Esophagus squamous epithelium (tissue), 5 donors: ENCODE results near the gene NAP1L5. TPM values are rescaled to one million over a fixed set of nuclear protein-coding genes. Genes with fewer than 3 reads are reported as not detected.

Source experiments
- DNase-seq: peaks from one replicate; lab custom pipeline; 2025; lab: John Stamatoyannopoulos, UW
- H3K27ac ChIP-seq, 4 donors: fragments of 200-600 bp; sonication (generic); one replicate each; pipeline ENCODE4 v1.5.1; 2016 to 2019; ENCODE audit warnings: mild to moderate bottlenecking in 1 of 4
- H3K27me3 ChIP-seq, 4 donors: fragments of 200-600 bp; sonication (generic); 1 replicate in 3 of 4; 2 replicates in 1 of 4; pipeline versions ENCODE4 v1.5.1 to v1.6.0; 2017 to 2021; ENCODE audit warnings: antibody characterized with exemption in 1 of 4
- H3K36me3 ChIP-seq, 3 donors: fragments of 200-600 bp; sonication (generic); one replicate each; pipeline ENCODE4 v1.5.1; 2016 to 2019
- H3K4me1 ChIP-seq, 3 donors: fragments of 200-600 bp; sonication (generic); one replicate each; pipeline ENCODE4 v1.5.1; 2017 to 2019
- H3K4me3 ChIP-seq, 4 donors: fragments of 200-600 bp; sonication (generic); 1 replicate in 3 of 4; 2 replicates in 1 of 4; pipeline ENCODE4 v1.5.1; 2016 to 2019; ENCODE audit warnings: mild to moderate bottlenecking in 2 of 4, moderate library complexity in 1 of 4
- H3K9me3 ChIP-seq, 3 donors: fragments of 200-600 bp; sonication (generic); one replicate each; pipeline ENCODE4 v1.5.1; 2016 to 2019
- CTCF ChIP-seq, 6 experiments: fragments of 450-650 bp in 4 of 6; fragments of 200-600 bp in 2 of 6; sonication (generic) in 2 of 6; IDR thresholded peaks; one replicate each; pipeline ENCODE4 v1.5.1; 2016 to 2019; ENCODE audit warnings: antibody characterized with exemption in 6 of 6, mild to moderate bottlenecking in 4 of 6, moderate library complexity in 4 of 6
- POLR2A ChIP-seq, 4 donors: fragments of 450-650 bp; IDR thresholded peaks; one replicate each; pipeline ENCODE4 v1.6.1; 2017; ENCODE audit warnings: antibody characterized with exemption in 4 of 4, mild to moderate bottlenecking in 4 of 4, moderate library complexity in 3 of 4
- WGBS, 2 donors: methylation state at CpG; one replicate each; pipeline ENCODE4 v1.1.5; 2018; 5-methylcytosine and 5-hydroxymethylcytosine counted together
- intact Hi-C: fragments of 100-400 bp; cut with DNase I; formaldehyde crosslinking; loops from one replicate; pipeline ENCODE4 v1.15.0; 2022
- small RNA-seq, 4 donors: library from RNA; depleted of rRNA; stranded (forward); fragments of <200 nt; gene quantifications; one replicate each; pipeline ENCODE3, GENCODE V24; 2016
- total RNA-seq, 4 donors: library from RNA; depleted of rRNA; stranded (reverse); fragments of >200 nt; gene quantifications; one replicate each; pipeline ENCODE4 v1.1.0, GENCODE V29; 2016
- donor health status: DM: yes; HTN: yes; CAD: no.

NAP1L5 gene
- total RNA-seq, 4 donors from 2014 or later, result 0.42 to 3.1 (median 1.8) TPM

GRCh38 chr4:88653371-88653946 lies 44.2 kb downstream of the NAP1L5 start:
- intact Hi-C loops, result no loop called here
- no peaks in the 10 kb centered on the region for H3K4me1 ChIP-seq

GRCh38 chr4:88649716-88650115 lies 47.9 kb downstream of the NAP1L5 start:
- DNase-seq, result no peak
- H3K9me3 ChIP-seq, result no peaks in the 10 kb centered on the region
- no peak overlapping the region for H3K4me3 ChIP-seq
- H3K36me3 ChIP-seq, result peaks cover 0 to 24% (median 0%) of the 10 kb centered on the region in 3 donors
- H3K27me3 ChIP-seq, result no peaks in the 10 kb centered on the region
- H3K27ac ChIP-seq, result no peak overlapping the region
- intact Hi-C loops, result no loop called here
- WGBS, 2 donors, result 57 to 78% methylated on average over 3 of the region's 3 CpGs
- TF ChIP-seq POLR2A (IDR thresholded peaks at IDR 0.05) (no peak), CTCF (IDR thresholded peaks at IDR 0.05) (no peak)
- H3K4me1 ChIP-seq, result no peaks in the 10 kb centered on the region

More at GRCh38 chr4:88653371-88653946, 44.2 kb downstream of the NAP1L5 start:
- no peaks in the 10 kb centered on the region for H3K9me3 ChIP-seq
- WGBS, 2 donors, result 77 to 82% methylated on average over 4 of the region's 4 CpGs
- no peak overlapping the region for H3K4me3 ChIP-seq
- no peak for DNase-seq
- no peaks in the 10 kb centered on the region for H3K27me3 ChIP-seq
- H3K36me3 ChIP-seq, result peaks cover 0 to 58% (median 0%) of the 10 kb centered on the region in 3 donors
- no peak for TF ChIP-seq POLR2A (IDR thresholded peaks at IDR 0.05)
- TF ChIP-seq CTCF (IDR thresholded peaks at IDR 0.05), result no peak
- no peak overlapping the region for H3K27ac ChIP-seq

- DNase-seq, result no peak
- Histone ChIP-seq H3K4me3 (no peak overlapping the region), H3K27me3 (no peaks in the 10 kb centered on the region), H3K4me1 (no peaks in the 10 kb centered on the region), H3K27ac (no peak overlapping the region), H3K9me3 (peaks cover 0 to 5% (median 0%) of the 10 kb centered on the region in 3 donors), H3K36me3 (no peaks in the 10 kb centered on the region)
- WGBS, 2 donors, result 92 to 93% methylated on average over 6 to 7 of the region's 7 CpGs
- TF ChIP-seq POLR2A (IDR thresholded peaks at IDR 0.05) (no peak), CTCF (IDR thresholded peaks at IDR 0.05) (no peak)
- intact Hi-C loops, result no loop called here
Measured at GRCh38 chr4:88646528-88647280, 50.9 kb downstream of the NAP1L5 start.

- Histone ChIP-seq H3K4me3 (no peak overlapping the region), H3K4me1 (no peaks in the 10 kb centered on the region), H3K36me3 (no peaks in the 10 kb centered on the region), H3K9me3 (peaks cover 0 to 5% (median 0%) of the 10 kb centered on the region in 3 donors), H3K27me3 (no peaks in the 10 kb centered on the region), H3K27ac (no peak overlapping the region)
- 71 to 95% methylated on average over 1 of the region's 1 CpG for WGBS, 2 donors
- intact Hi-C loops, result no loop called here
- DNase-seq, result no peak
- TF ChIP-seq POLR2A (IDR thresholded peaks at IDR 0.05) (no peak), CTCF (IDR thresholded peaks at IDR 0.05) (no peak)
Measured at GRCh38 chr4:88645994-88646393, 51.6 kb downstream of the NAP1L5 start.

Small RNA genes within 50 kb of the gene (small RNA-seq; reads per million reads assigned to genes)
- 0 reads per million in 4 donors for gene RF02115
- gene RNU6-33P, result 0 to 0.27 (median 0.16) reads per million in 4 donors

Other genes starting within 250 kb of the NAP1L5 start
- 1 to 10 TPM in 2 of 4 donors, under 1 TPM in 2; 0.08 to 4.2 (median 1.7) TPM for gene HERC5, start 240.7 kb downstream of the NAP1L5 start, total RNA-seq
- 10 to 100 TPM; 59.0 to 86.8 (median 73.1) TPM for gene PYURF, start 174.1 kb downstream of the NAP1L5 start, total RNA-seq
- 10 to 100 TPM; 19.1 to 41.1 (median 30.8) TPM for gene HERC3, start 105.3 kb downstream of the NAP1L5 start, total RNA-seq